Muscle of leg (tissue), 11 donors: ENCODE measurements around the gene PHLDB1. TPM values are rescaled to one million over a fixed set of nuclear protein-coding genes. Genes with fewer than 3 reads are reported as not detected.
A peak's percentile ranks its signal among the peaks of the same experiment; 100 is the strongest.

Source experiments
- DNase-seq: peaks from one replicate; pipeline ENCODE4 v3.0.0; 2013
- H3K27ac ChIP-seq: one replicate; pipeline ENCODE4 v1.5.1; 2013; ENCODE audit warnings: mild to moderate bottlenecking, low read length, control low read depth
- H3K27me3 ChIP-seq: one replicate; pipeline ENCODE4 v1.6.1; 2013; ENCODE audit warnings: low read length; ENCODE audit not compliant: control insufficient read depth, insufficient read depth
- H3K36me3 ChIP-seq: one replicate; pipeline ENCODE4 v1.6.1; 2013; ENCODE audit warnings: low read length; ENCODE audit not compliant: control insufficient read depth, insufficient read depth
- H3K4me1 ChIP-seq: one replicate; pipeline ENCODE4 v1.6.1; 2013; ENCODE audit warnings: low read length; ENCODE audit not compliant: control insufficient read depth, insufficient read depth
- H3K4me3 ChIP-seq: one replicate; pipeline ENCODE4 v1.5.1; 2013; ENCODE audit warnings: low read length, control low read depth
- H3K9me3 ChIP-seq: replicated peaks from 2 replicates; pipeline ENCODE4 v1.6.1; 2013; ENCODE audit warnings: low read depth, low read length; ENCODE audit not compliant: control insufficient read depth
- WGBS: methylation state at CpG from one replicate; pipeline ENCODE4 v1.1.5; 2013; ENCODE audit warnings: missing lambda C conversion rate; ENCODE audit not compliant: insufficient coverage; 5-methylcytosine and 5-hydroxymethylcytosine counted together
- polyA plus RNA-seq, 8 donors: library from polyadenylated mRNA; unstranded; fragments of 120-200 nt; gene quantifications; one replicate each; pipeline versions ENCODE4 v1.2.1 to v1.2.3, GENCODE V29; 2013; ENCODE audit warnings: inconsistent platforms in 1 of 8, low replicate concordance in 1 of 8; ENCODE audit not compliant: insufficient read length in 8 of 8, insufficient read depth in 1 of 8
- total RNA-seq: library from RNA; stranded (reverse); fragments of 120-200 nt; gene quantifications from one replicate; pipeline ENCODE4 v1.2.4, GENCODE V29; 2013

Gene PHLDB1
- total and polyA plus RNA-seq, 9 donors, result 52.5 to 125 (median 94.5) TPM

DNA sequence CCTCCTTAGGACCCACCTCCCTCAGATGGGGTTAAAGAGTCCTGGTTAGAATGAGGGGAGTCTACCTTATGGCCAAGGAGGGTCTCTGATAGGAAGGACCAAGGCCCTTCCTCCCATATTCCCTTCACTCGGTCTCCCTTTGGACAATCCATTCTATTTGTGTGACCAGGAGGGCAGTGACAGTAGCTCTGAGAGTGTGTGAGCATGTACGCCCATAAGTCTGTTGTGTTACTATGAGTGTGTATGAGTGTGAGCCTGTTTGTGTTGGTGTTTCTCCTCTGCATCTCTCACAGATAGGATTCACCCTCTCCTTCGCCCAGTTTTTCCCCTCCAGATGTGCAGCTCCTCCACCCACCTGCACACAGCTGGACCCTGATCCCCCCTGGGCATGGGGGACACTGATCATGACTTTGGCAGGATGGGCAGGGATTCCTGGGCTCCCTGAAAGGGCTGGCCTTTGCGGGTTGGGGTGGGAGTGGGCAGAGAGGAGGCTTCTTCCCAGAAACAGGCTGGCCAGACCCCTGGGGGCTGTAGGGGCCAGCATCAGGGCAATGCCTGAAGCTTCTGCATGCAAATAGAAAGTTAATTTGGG, 14.5 kb downstream of the PHLDB1 start:
- peak overlapping the region; percentile 87 for H3K27ac ChIP-seq
- peaks cover 74% of the 10 kb centered on the region for H3K4me1 ChIP-seq
- H3K4me3 ChIP-seq, result peak overlapping the region; percentile 55
- DNase-seq, result peak; percentile 24
- peaks cover 45% of the 10 kb centered on the region for H3K36me3 ChIP-seq
- no peaks in the 10 kb centered on the region for H3K27me3 ChIP-seq
- no peaks in the 10 kb centered on the region for H3K9me3 ChIP-seq
- whole genome bisulfite sequencing, result 9% methylated on average over 1 of the region's 4 CpGs

DNA sequence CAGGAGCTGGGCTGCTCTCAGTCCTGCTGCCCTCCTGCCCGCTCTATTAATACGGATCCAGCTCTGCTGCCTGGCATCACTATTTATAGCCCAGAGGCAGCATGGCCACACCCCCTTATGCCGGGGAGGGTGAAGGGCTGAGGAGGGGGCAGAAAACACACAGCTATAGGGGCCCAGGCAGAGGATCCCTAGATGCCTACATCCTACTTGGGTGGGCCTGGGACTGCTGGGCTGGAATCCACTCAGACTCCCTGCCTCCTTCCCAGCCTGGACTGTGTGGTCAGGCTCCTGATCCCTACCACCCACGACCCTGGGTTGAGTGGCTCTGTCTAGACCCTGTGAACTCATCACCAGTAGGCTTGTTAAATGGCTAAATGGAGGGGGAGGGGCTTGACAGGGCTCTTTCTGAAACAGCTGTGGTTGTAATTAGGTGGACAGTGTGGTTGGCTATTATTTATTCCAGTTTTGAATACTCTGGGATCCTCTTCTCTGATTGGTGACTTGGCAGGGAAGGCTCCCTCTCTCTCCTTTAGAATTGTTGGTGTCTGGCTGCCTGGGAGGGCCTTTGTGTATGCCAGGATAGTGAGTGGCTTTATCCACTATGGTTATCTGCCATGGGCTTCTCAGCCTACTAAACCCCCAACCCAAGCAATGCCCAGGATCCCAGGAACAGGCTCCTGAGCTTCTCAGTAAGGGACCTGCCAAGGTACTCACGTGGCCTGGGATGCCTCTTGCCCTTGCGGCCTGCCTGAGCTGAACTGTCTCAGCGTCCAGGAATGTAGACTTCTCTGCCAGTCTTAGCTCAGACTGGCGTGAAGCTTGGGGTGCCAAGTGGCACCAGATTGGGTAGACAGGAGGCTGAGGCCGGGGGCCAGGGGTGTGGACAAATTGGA, 15.2 kb downstream of the PHLDB1 start:
- Histone ChIP-seq H3K27ac (peak overlapping the region; percentile 87), H3K27me3 (no peaks in the 10 kb centered on the region), H3K9me3 (no peaks in the 10 kb centered on the region), H3K4me3 (peak overlapping the region; percentile 55), H3K36me3 (peaks cover 46% of the 10 kb centered on the region), H3K4me1 (peaks cover 69% of the 10 kb centered on the region)
- WGBS, result 48% methylated on average over 5 of the region's 9 CpGs
- DNase-seq, result peak; percentile 78

DNA sequence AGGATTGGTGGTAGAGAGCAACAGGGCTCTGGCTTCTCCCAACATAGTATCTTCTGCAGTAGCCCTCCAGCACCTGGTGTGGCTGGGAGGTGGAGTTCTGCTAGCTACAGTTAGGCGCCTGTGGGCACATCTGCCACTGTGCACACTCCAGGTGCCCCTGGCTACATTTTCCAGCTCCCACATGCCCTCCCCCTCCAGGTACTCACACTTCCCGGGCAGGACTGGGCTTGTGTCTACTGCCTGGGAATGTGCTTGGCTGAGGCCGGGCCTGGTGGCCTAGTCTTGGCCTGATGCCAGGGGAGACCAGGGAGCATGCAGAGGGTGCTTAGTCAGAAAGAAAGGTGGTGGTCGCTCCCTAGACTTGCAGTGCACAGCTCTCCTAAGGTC, 15.8 kb downstream of the PHLDB1 start:
- Histone ChIP-seq H3K4me3 (no peak overlapping the region), H3K36me3 (peaks cover 46% of the 10 kb centered on the region)
- 83% methylated on average over 1 of the region's 4 CpGs for WGBS

DNA sequence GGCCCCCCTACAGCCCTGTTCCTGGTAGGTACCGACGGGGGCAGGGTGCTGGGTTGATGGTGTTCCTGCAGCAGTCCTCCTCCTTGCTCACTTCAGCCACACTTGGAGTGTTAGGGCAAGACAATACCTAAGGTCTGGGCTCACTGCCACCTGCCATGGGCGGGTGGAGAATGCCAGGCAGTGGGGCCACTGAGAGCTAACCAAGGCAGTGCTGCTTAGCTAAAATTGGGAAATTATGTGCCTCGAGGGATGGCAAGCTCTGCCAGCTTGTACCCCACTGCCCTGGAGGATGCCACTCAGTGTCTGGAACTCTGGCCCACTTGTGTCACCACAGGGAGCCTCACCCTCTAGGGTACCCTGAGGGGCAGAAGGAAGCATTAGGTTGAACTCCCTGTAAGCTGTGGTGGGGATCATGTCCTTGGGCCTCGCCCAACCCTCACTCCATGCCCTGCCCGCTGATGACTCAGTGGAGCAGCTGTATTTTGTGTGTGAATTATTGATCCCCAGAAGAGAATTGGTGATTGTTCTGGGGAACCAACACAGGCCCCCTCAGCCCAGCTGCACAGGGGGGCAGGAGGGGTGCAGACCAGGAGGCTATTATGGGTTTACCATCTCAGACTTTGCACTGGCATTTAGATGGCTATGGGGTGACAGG, 17.7 kb downstream of the PHLDB1 start:
- Histone ChIP-seq H3K4me1 (peaks cover 72% of the 10 kb centered on the region), H3K27me3 (no peaks in the 10 kb centered on the region), H3K27ac (no peak overlapping the region), H3K4me3 (no peak overlapping the region), H3K9me3 (no peaks in the 10 kb centered on the region), H3K36me3 (peaks cover 55% of the 10 kb centered on the region)
- WGBS, result 58% methylated on average over 2 of the region's 6 CpGs
- no peak for DNase-seq

More for the DNA sequence above, 15.8 kb downstream of the PHLDB1 start:
- Histone ChIP-seq H3K9me3 (no peaks in the 10 kb centered on the region), H3K27ac (peak overlapping the region; percentile 87), H3K27me3 (no peaks in the 10 kb centered on the region), H3K4me1 (peaks cover 68% of the 10 kb centered on the region)
- peak; percentile 42 for DNase-seq

DNA sequence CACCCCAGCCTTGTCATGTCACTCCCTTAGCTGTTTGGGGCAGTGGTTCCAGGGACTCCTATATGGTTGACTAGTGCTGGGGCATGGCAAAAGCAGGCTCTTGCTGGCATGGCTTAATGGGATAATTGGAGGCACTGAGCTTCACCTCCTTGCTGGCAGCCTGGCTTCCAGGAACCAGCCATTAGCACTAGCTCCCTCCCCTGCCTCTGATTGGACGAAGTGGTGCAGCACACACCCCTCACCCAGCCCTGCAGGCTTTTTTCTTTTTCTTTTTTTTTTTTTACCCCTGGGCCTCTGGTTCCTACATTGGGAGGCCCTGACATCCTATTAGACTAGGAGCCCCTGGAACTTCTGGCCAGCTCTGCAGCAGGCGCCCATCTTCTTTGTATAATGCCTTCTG, 18.6 kb downstream of the PHLDB1 start:
- no peaks in the 10 kb centered on the region for H3K9me3 ChIP-seq
- DNase-seq, result no peak
- no peaks in the 10 kb centered on the region for H3K27me3 ChIP-seq
- H3K27ac ChIP-seq, result no peak overlapping the region
- WGBS, result 22% methylated on average over 1 of the region's 2 CpGs
- H3K4me1 ChIP-seq, result peaks cover 72% of the 10 kb centered on the region
- no peak overlapping the region for H3K4me3 ChIP-seq
- H3K36me3 ChIP-seq, result peaks cover 63% of the 10 kb centered on the region

DNA sequence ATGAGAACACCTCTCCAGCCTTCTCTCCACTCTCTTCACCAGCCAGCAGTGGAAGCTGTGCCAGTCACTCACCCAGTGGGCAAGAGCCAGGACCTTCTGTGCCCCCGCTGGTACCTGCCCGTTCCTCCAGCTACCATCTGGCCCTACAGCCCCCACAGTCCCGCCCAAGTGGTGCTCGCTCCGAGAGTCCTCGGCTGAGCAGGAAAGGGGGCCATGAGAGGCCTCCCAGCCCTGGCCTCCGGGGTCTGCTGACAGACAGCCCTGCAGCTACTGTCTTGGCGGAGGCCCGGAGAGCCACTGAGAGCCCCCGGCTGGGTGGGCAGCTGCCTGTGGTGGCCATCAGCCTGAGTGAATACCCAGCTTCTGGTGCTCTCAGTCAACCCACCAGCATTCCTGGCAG, 20.2 kb downstream of the PHLDB1 start:
- Histone ChIP-seq H3K36me3 (peaks cover 79% of the 10 kb centered on the region), H3K27me3 (no peaks in the 10 kb centered on the region), H3K9me3 (no peaks in the 10 kb centered on the region), H3K27ac (no peak overlapping the region), H3K4me1 (peaks cover 72% of the 10 kb centered on the region), H3K4me3 (no peak overlapping the region)
- WGBS, result 80% methylated on average over 5 of the region's 10 CpGs
- DNase-seq, result no peak

DNA sequence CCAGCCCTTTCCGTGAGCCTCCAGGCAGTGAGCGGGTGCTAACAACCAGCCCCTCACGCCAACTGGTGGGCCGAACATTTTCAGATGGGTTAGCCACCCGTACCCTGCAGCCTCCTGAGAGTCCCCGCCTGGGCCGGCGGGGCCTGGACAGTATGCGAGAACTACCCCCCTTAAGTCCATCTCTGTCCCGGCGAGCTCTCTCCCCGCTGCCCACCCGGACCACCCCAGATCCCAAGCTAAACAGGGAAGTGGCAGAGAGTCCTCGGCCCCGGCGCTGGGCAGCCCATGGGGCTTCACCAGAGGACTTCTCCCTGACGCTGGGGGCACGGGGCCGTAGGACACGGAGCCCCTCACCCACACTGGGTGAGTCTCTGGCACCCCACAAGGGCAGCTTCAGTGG, 20.6 kb downstream of the PHLDB1 start:
- Histone ChIP-seq H3K27me3 (no peaks in the 10 kb centered on the region), H3K4me3 (no peak overlapping the region), H3K9me3 (no peaks in the 10 kb centered on the region), H3K36me3 (peaks cover 84% of the 10 kb centered on the region), H3K4me1 (peaks cover 69% of the 10 kb centered on the region), H3K27ac (no peak overlapping the region)
- no peak for DNase-seq
- WGBS, result 88% methylated on average over 19 of the region's 20 CpGs

DNA sequence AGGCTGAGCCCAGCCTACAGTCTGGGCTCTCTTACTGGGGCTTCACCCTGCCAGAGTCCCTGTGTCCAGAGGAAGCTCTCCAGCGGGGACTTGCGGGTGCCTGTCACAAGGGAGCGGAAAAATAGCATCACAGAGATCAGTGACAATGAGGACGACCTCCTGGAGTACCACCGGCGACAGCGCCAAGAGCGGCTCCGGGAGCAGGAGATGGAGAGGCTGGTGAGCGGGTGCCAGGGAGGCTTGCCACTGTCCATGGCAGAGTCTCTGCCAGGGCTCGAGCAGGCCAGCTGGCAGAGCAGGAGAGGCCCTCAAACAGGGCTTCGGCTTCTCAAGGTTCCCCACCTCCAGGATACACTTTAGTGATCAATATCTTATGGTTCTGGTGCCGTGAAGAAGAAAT, 21.0 kb downstream of the PHLDB1 start:
- no peaks in the 10 kb centered on the region for H3K27me3 ChIP-seq
- no peak for DNase-seq
- H3K27ac ChIP-seq, result peak overlapping the region; percentile 82
- peaks cover 87% of the 10 kb centered on the region for H3K36me3 ChIP-seq
- no peaks in the 10 kb centered on the region for H3K9me3 ChIP-seq
- no peak overlapping the region for H3K4me3 ChIP-seq
- peaks cover 69% of the 10 kb centered on the region for H3K4me1 ChIP-seq
- 74% methylated on average over 9 of the region's 13 CpGs for WGBS

DNA sequence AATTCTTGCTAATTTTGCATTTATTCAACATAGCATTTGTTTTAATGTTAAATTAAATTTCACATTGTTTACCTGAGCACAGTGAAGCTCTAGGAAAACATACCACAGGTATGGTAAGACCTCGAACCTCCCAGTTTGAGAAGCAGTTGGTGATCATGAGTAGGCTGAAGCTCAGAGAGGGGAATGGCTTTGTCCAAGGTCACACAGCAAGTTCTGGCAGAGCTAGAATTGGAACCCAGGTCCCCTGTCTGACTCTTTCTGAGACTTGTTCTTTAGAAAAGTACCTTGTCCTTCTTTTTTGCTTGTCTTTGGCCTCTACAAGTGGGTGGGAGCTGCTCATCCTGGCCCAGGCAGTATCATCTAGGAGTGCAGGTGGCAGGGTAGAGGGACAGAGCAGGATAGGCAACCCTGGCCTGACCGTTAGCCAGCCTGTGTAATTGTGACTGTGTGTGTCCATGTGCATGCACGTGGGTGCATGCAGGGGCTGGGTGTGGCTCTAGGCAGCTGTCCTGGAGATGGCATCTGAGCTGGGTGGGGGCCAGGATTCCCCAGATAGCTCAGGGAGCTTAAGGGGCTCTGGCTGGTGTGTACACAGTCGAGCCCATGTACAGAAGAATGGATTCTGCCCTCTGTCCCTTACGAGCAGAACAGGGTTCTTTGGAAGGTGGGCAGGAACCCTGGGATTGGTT, 21.6 kb downstream of the PHLDB1 start:
- Histone ChIP-seq H3K4me1 (peaks cover 71% of the 10 kb centered on the region), H3K36me3 (peaks cover 93% of the 10 kb centered on the region), H3K27me3 (no peaks in the 10 kb centered on the region), H3K27ac (peak overlapping the region; percentile 82), H3K4me3 (no peak overlapping the region), H3K9me3 (no peaks in the 10 kb centered on the region)
- DNase-seq, result peak; percentile 81
- 58% methylated on average over 5 of the region's 5 CpGs for WGBS
